WTC11 (cell line): ENCODE measurements around the gene PLEKHS1. TPM values are rescaled to one million over a fixed set of nuclear protein-coding genes. Genes with fewer than 3 reads are reported as not detected.

ENCODE experiments used
- ATAC-seq: fragments of 200-7000 bp; cut with Tn5 transposase; 2 replicates; pipeline ENCODE4 v1.10.0; 2021; ENCODE audit warnings: mild to moderate bottlenecking, moderate library complexity
- CTCF ChIA-PET: fragments of 300-600 bp; sonication (Branson Sonifier 250); formaldehyde crosslinking; loops from one replicate; lab custom pipeline; 2021; ENCODE audit warnings: antibody characterized with exemption; lab: Charles Lee
- POLR2A ChIA-PET: fragments of 350-600 bp; sonication (Branson Sonifier 250); formaldehyde crosslinking; loops from one replicate; lab custom pipeline; 2021; ENCODE audit warnings: antibody characterized with exemption; lab: Charles Lee
- DNase-seq: peaks from one replicate; pipeline ENCODE4 v3.0.0; 2021; ENCODE audit warnings: low spot score
- H3K27ac Mint-ChIP-seq: 2 replicates; pipeline ENCODE4 v1.8.0; 2021; ENCODE audit warnings: mixed read lengths
- H3K27me3 Mint-ChIP-seq: 2 replicates; pipeline ENCODE4 v1.8.0; 2021; ENCODE audit warnings: low read depth, mild to moderate bottlenecking, moderate library complexity, mixed read lengths
- H3K36me3 Mint-ChIP-seq: 2 replicates; pipeline ENCODE4 v1.8.0; 2021; ENCODE audit warnings: mixed read lengths
- H3K4me1 Mint-ChIP-seq: 2 replicates; pipeline ENCODE4 v1.8.0; 2022; ENCODE audit warnings: mixed read lengths
- H3K4me3 Mint-ChIP-seq: 2 replicates; pipeline ENCODE4 v1.8.0; 2021; ENCODE audit warnings: mild to moderate bottlenecking, moderate library complexity, mixed read lengths
- H3K9me3 Mint-ChIP-seq: 2 replicates; pipeline ENCODE4 v1.8.0; 2021; ENCODE audit warnings: mixed read lengths
- ATF2 ChIP-seq: sonication (generic); formaldehyde crosslinking; IDR thresholded peaks from 2 replicates; pipeline ENCODE4 v1.8.1; 2022; ENCODE audit warnings: low read depth, missing genetic modification reagents, borderline replicate concordance
- CDX4 ChIP-seq: fragments of 250-450 bp; sonication (Bioruptor Pico); IDR thresholded peaks from 2 replicates; pipeline ENCODE4 v1.9.0; 2021; ENCODE audit warnings: moderate library complexity, mild to moderate bottlenecking, inconsistent platforms, borderline replicate concordance
- ERG ChIP-seq: fragments of 250-450 bp; sonication (Bioruptor Pico); IDR thresholded peaks from 2 replicates; pipeline ENCODE4 v1.8.0; 2021; ENCODE audit warnings: mild to moderate bottlenecking
- ESRRA ChIP-seq: sonication (generic); formaldehyde crosslinking; IDR thresholded peaks from 2 replicates; pipeline ENCODE4 v1.8.1; 2022; ENCODE audit warnings: mild to moderate bottlenecking, missing genetic modification reagents, borderline replicate concordance
- GABPB1 ChIP-seq: sonication (generic); formaldehyde crosslinking; IDR thresholded peaks from 2 replicates; pipeline ENCODE4 v1.8.1; 2023; ENCODE audit warnings: mild to moderate bottlenecking, missing genetic modification reagents
- GRHL2 ChIP-seq: fragments of 250-450 bp; sonication (Bioruptor Pico); IDR thresholded peaks from 2 replicates; pipeline ENCODE4 v1.8.0; 2022; ENCODE audit warnings: mild to moderate bottlenecking, moderate library complexity; ENCODE audit not compliant: insufficient replicate concordance, severe bottlenecking
- JUN ChIP-seq: sonication (generic); formaldehyde crosslinking; IDR thresholded peaks from 2 replicates; pipeline ENCODE4 v1.8.0; 2023; ENCODE audit warnings: mild to moderate bottlenecking, missing genetic modification reagents
- KAT7 ChIP-seq: sonication (generic); formaldehyde crosslinking; IDR thresholded peaks from 2 replicates; pipeline ENCODE4 v1.8.1; 2023; ENCODE audit warnings: missing genetic modification reagents, mild to moderate bottlenecking, borderline replicate concordance
- MYBL2 ChIP-seq: sonication (generic); formaldehyde crosslinking; IDR thresholded peaks from 2 replicates; pipeline ENCODE4 v1.8.1; 2023; ENCODE audit warnings: mild to moderate bottlenecking, moderate library complexity, missing genetic modification reagents
- NR1H2 ChIP-seq: sonication (generic); formaldehyde crosslinking; IDR thresholded peaks from 2 replicates; pipeline ENCODE4 v1.9.0; 2021; ENCODE audit warnings: mild to moderate bottlenecking, moderate library complexity, missing genetic modification reagents
- OVOL2 ChIP-seq: fragments of 250-450 bp; sonication (Bioruptor Pico); IDR thresholded peaks from 2 replicates; pipeline ENCODE4 v1.9.0; 2021; ENCODE audit warnings: mild to moderate bottlenecking, borderline replicate concordance
- RORB ChIP-seq: fragments of 250-450 bp; sonication (Bioruptor Pico); IDR thresholded peaks from 2 replicates; pipeline ENCODE4 v1.9.0; 2021; ENCODE audit warnings: mild to moderate bottlenecking
- ZNF121 ChIP-seq: sonication (generic); formaldehyde crosslinking; IDR thresholded peaks from 2 replicates; pipeline ENCODE4 v1.8.0; 2023; ENCODE audit warnings: missing genetic modification reagents
- ZNF219 ChIP-seq: sonication (generic); formaldehyde crosslinking; IDR thresholded peaks from 2 replicates; pipeline ENCODE4 v1.8.0; 2023; ENCODE audit warnings: missing genetic modification reagents, mild to moderate bottlenecking, borderline replicate concordance
- ZNF263 ChIP-seq: sonication (generic); formaldehyde crosslinking; IDR thresholded peaks from 2 replicates; pipeline ENCODE4 v1.8.1; 2022; ENCODE audit warnings: low read depth, mild to moderate bottlenecking, moderate library complexity, missing genetic modification reagents
- ZNF512 ChIP-seq: sonication (generic); formaldehyde crosslinking; IDR thresholded peaks from 2 replicates; pipeline ENCODE4 v1.8.1; 2022; ENCODE audit warnings: missing genetic modification reagents, borderline replicate concordance
- total RNA-seq: library from RNA; stranded (reverse); gene quantifications from 3 replicates; pipeline ENCODE4 v1.2.3, GENCODE V29; 2021
- TF ChIP-seq, protein P1 (sequence below): sonication (generic); formaldehyde crosslinking; IDR thresholded peaks from 2 replicates; pipeline ENCODE4 v1.8.1; 2022; ENCODE audit warnings: mild to moderate bottlenecking, missing genetic modification reagents, moderate library complexity, borderline replicate concordance
- TF ChIP-seq, protein P2 (sequence below): fragments of 250-450 bp; sonication (Bioruptor Pico); IDR thresholded peaks from 2 replicates; pipeline ENCODE4 v2.1.2; 2022; ENCODE audit warnings: mild to moderate bottlenecking, moderate library complexity
- TF ChIP-seq, protein P3 (sequence below): sonication (generic); formaldehyde crosslinking; IDR thresholded peaks from 2 replicates; pipeline ENCODE4 v1.8.0; 2022; ENCODE audit warnings: mild to moderate bottlenecking, missing genetic modification reagents
- TF ChIP-seq, protein P4 (sequence below): fragments of 200-600 bp; IDR thresholded peaks from 2 replicates; pipeline ENCODE4 v1.8.0; 2022; ENCODE audit warnings: antibody characterized with exemption
- TF ChIP-seq, protein P5 (sequence below): sonication (generic); formaldehyde crosslinking; conservative IDR thresholded peaks from 2 replicates; pipeline ENCODE4 v1.8.1; 2023; ENCODE audit warnings: mild to moderate bottlenecking, low read depth, missing genetic modification reagents, moderate library complexity

PLEKHS1 gene
- total RNA-seq, 1 experiment from 2014 or later = not detected

DNA sequence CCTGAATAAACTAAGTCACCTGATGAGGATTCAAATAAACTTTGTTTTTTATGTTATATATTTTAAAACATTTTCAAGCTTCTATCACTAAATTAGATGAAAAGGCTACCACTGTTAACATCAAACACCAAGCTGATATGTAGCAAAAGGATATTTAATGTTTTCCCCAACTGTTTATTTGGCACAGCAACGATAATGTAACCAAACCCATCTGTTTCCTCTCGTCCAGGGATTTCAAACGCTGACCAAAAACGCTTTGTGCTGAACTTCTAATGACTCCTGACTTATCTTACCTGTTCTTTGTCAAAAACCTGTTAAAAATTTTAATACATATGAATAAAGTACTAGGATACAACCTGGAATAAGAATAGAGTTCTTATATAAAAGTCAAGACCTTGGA, 71.9 kb downstream of the PLEKHS1 start:
- Mint-ChIP-seq H3K27me3 (no peaks in the 10 kb centered on the region), H3K27ac (no peak overlapping the region), H3K36me3 (no peaks in the 10 kb centered on the region), H3K4me1 (peaks cover 24% of the 10 kb centered on the region), H3K9me3 (no peaks in the 10 kb centered on the region), H3K4me3 (no peak overlapping the region)
- POLR2A ChIA-PET = no interaction called here
- TF ChIP-seq, protein P1, sequence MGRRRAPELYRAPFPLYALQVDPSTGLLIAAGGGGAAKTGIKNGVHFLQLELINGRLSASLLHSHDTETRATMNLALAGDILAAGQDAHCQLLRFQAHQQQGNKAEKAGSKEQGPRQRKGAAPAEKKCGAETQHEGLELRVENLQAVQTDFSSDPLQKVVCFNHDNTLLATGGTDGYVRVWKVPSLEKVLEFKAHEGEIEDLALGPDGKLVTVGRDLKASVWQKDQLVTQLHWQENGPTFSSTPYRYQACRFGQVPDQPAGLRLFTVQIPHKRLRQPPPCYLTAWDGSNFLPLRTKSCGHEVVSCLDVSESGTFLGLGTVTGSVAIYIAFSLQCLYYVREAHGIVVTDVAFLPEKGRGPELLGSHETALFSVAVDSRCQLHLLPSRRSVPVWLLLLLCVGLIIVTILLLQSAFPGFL = no peak
- no peak for TF ChIP-seq ERG (CRISPR knock-in tag)
- ATAC-seq = no peak
- CTCF ChIA-PET = no interaction called here
- DNase-seq = no peak

DNA sequence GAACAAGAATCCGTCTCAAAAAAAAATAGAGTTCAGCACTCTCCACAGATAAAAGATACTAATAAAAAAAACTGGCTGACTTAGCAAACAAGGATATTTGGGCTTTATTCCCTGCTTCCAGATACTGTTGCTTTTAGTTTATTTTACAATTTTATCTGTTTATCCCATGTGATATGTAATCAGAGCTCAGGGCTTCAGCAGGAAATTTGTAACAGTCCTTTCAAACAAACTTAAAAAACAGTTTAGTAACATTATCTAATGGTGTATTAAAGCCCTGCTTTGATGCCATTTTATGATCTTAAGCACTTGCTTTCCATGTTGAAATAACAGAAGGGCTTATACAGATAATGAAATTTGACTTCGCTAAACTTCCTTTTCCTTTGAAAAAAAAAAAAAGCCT, 74.3 kb downstream of the PLEKHS1 start:
- H3K4me3 Mint-ChIP-seq = no peak overlapping the region
- POLR2A ChIA-PET = no interaction called here
- TF ChIP-seq ZNF219 (no peak), ESRRA (CRISPR knock-in tag) (no peak), ZNF121 (CRISPR knock-in tag) (no peak), GABPB1 (CRISPR knock-in tag) (no peak), CDX4 (CRISPR knock-in tag) (no peak), OVOL2 (CRISPR knock-in tag) (no peak), NR1H2 (CRISPR knock-in tag) (no peak), ATF2 (CRISPR knock-in tag) (no peak), ZNF263 (no peak), RORB (CRISPR knock-in tag) (no peak), GRHL2 (CRISPR knock-in tag) (no peak), KAT7 (no peak), MYBL2 (no peak), ZNF512 (CRISPR knock-in tag) (no peak), JUN (CRISPR knock-in tag) (no peak)
- TF ChIP-seq, protein P2, sequence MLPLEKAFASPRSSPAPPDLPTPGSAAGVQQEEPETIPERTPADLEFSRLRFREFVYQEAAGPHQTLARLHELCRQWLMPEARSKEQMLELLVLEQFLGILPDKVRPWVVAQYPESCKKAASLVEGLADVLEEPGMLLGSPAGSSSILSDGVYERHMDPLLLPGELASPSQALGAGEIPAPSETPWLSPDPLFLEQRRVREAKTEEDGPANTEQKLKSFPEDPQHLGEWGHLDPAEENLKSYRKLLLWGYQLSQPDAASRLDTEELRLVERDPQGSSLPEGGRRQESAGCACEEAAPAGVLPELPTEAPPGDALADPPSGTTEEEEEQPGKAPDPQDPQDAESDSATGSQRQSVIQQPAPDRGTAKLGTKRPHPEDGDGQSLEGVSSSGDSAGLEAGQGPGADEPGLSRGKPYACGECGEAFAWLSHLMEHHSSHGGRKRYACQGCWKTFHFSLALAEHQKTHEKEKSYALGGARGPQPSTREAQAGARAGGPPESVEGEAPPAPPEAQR (CRISPR knock-in tag) = no peak
- TF ChIP-seq, protein P3, sequence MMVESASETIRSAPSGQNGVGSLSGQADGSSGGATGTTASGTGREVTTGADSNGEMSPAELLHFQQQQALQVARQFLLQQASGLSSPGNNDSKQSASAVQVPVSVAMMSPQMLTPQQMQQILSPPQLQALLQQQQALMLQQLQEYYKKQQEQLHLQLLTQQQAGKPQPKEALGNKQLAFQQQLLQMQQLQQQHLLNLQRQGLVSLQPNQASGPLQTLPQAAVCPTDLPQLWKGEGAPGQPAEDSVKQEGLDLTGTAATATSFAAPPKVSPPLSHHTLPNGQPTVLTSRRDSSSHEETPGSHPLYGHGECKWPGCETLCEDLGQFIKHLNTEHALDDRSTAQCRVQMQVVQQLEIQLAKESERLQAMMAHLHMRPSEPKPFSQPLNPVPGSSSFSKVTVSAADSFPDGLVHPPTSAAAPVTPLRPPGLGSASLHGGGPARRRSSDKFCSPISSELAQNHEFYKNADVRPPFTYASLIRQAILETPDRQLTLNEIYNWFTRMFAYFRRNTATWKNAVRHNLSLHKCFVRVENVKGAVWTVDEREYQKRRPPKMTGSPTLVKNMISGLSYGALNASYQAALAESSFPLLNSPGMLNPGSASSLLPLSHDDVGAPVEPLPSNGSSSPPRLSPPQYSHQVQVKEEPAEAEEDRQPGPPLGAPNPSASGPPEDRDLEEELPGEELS (CRISPR knock-in tag) = no peak
- TF ChIP-seq, protein P4, sequence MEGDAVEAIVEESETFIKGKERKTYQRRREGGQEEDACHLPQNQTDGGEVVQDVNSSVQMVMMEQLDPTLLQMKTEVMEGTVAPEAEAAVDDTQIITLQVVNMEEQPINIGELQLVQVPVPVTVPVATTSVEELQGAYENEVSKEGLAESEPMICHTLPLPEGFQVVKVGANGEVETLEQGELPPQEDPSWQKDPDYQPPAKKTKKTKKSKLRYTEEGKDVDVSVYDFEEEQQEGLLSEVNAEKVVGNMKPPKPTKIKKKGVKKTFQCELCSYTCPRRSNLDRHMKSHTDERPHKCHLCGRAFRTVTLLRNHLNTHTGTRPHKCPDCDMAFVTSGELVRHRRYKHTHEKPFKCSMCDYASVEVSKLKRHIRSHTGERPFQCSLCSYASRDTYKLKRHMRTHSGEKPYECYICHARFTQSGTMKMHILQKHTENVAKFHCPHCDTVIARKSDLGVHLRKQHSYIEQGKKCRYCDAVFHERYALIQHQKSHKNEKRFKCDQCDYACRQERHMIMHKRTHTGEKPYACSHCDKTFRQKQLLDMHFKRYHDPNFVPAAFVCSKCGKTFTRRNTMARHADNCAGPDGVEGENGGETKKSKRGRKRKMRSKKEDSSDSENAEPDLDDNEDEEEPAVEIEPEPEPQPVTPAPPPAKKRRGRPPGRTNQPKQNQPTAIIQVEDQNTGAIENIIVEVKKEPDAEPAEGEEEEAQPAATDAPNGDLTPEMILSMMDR = no peak
- TF ChIP-seq, protein P5, sequence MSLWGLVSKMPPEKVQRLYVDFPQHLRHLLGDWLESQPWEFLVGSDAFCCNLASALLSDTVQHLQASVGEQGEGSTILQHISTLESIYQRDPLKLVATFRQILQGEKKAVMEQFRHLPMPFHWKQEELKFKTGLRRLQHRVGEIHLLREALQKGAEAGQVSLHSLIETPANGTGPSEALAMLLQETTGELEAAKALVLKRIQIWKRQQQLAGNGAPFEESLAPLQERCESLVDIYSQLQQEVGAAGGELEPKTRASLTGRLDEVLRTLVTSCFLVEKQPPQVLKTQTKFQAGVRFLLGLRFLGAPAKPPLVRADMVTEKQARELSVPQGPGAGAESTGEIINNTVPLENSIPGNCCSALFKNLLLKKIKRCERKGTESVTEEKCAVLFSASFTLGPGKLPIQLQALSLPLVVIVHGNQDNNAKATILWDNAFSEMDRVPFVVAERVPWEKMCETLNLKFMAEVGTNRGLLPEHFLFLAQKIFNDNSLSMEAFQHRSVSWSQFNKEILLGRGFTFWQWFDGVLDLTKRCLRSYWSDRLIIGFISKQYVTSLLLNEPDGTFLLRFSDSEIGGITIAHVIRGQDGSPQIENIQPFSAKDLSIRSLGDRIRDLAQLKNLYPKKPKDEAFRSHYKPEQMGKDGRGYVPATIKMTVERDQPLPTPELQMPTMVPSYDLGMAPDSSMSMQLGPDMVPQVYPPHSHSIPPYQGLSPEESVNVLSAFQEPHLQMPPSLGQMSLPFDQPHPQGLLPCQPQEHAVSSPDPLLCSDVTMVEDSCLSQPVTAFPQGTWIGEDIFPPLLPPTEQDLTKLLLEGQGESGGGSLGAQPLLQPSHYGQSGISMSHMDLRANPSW (CRISPR knock-in tag) = no peak
- DNase-seq (no peak), ATAC-seq (no peak)
- H3K27me3 Mint-ChIP-seq = no peaks in the 10 kb centered on the region
- CTCF ChIA-PET = no interaction called here
- peaks cover 15% of the 10 kb centered on the region for H3K4me1 Mint-ChIP-seq
- H3K36me3 Mint-ChIP-seq = no peaks in the 10 kb centered on the region
- H3K9me3 Mint-ChIP-seq = no peaks in the 10 kb centered on the region
- no peak overlapping the region for H3K27ac Mint-ChIP-seq
